Measurements from ENCODE around the gene DNAJB12. TPM values are rescaled to one million over a fixed set of nuclear protein-coding genes. Genes with fewer than 3 reads are reported as not detected.

DNAJB12 gene
- total RNA-seq, 1 experiment from 2014 or later: 68.1 TPM

- intact Hi-C loops (cut with micrococcal nuclease): loop anchor here (1.0 to 2.0 kb wide), 4 partner anchors 204 to 697 kb away; partner anchors contain the start of gene MCU
Measured at GRCh38 chr10:72364239-72364777, 9.6 kb upstream of the DNAJB12 start.

GRCh38 chr10:72356987-72357386, 2.3 kb upstream of the DNAJB12 start:
- TF ChIP-seq CTCF (IDR thresholded peaks at IDR 0.05; ENCODE audit: unreplicated experiment): no peak
- no peaks in the 10 kb centered on the region for H3K36me3 Mint-ChIP-seq (ENCODE audit: insufficient read depth, unreplicated experiment)
- intact Hi-C loops (cut with micrococcal nuclease): no loop called here
- H3K9me3 Mint-ChIP-seq (ENCODE audit: unreplicated experiment): no peaks in the 10 kb centered on the region
- no peak overlapping the region for H3K4me3 Mint-ChIP-seq (ENCODE audit: unreplicated experiment)
- H3K27ac Mint-ChIP-seq (ENCODE audit: low read depth, unreplicated experiment): no peak overlapping the region
- peaks cover 22% of the 10 kb centered on the region for H3K4me1 Mint-ChIP-seq (ENCODE audit: insufficient read depth, unreplicated experiment)
- POLR2A ChIA-PET: no interaction called here
- no TSS peak for BruUV-seq (replicated peaks)
- CTCF ChIA-PET: interaction anchor here (0.7 kb wide), 1 partner anchor 64 kb away, joined by 4 read pairs; no protein-coding TSS in a partner anchor
- DNase-seq (ENCODE audit: unreplicated experiment): no peak
- no peaks in the 10 kb centered on the region for H3K27me3 Mint-ChIP-seq (ENCODE audit: insufficient read depth, unreplicated experiment)

More at GRCh38 chr10:72364239-72364777, 9.6 kb upstream of the DNAJB12 start:
- peak; percentile 94 for DNase-seq (ENCODE audit: unreplicated experiment)
- ChIA-PET POLR2A (interaction anchor here (0.6 to 3.3 kb wide), 8 partner anchors 10 to 697 kb away, joined by 3 to 20 read pairs (median 4); partner anchors contain the start of genes DNAJB12 and MCU), CTCF (interaction anchor here (0.5 to 6.8 kb wide), 30 partner anchors 9 to 738 kb away, joined by 3 to 77 read pairs (median 3); partner anchors contain the start of genes DNAJB12 and MCU)
- BruUV-seq (replicated peaks): no TSS peak
- H3K27me3 Mint-ChIP-seq (ENCODE audit: insufficient read depth, unreplicated experiment): no peaks in the 10 kb centered on the region
- peak overlapping the region; percentile 45 for H3K4me3 Mint-ChIP-seq (ENCODE audit: unreplicated experiment)
- H3K9me3 Mint-ChIP-seq (ENCODE audit: unreplicated experiment): no peaks in the 10 kb centered on the region
- H3K4me1 Mint-ChIP-seq (ENCODE audit: insufficient read depth, unreplicated experiment): peaks cover 7% of the 10 kb centered on the region
- TF ChIP-seq CTCF (IDR thresholded peaks at IDR 0.05; ENCODE audit: unreplicated experiment): peak; percentile 91
- H3K36me3 Mint-ChIP-seq (ENCODE audit: insufficient read depth, unreplicated experiment): peaks cover 36% of the 10 kb centered on the region
- H3K27ac Mint-ChIP-seq (ENCODE audit: low read depth, unreplicated experiment): no peak overlapping the region

- ChIA-PET CTCF (interaction anchor here (0.6 kb wide), 2 partner anchors 385 to 520 kb away, joined by 3 to 6 read pairs; no protein-coding TSS in a partner anchor), POLR2A (no interaction called here)
- no peaks in the 10 kb centered on the region for H3K36me3 Mint-ChIP-seq (ENCODE audit: insufficient read depth, unreplicated experiment)
- H3K4me1 Mint-ChIP-seq (ENCODE audit: insufficient read depth, unreplicated experiment): peaks cover 31% of the 10 kb centered on the region
- no peaks in the 10 kb centered on the region for H3K9me3 Mint-ChIP-seq (ENCODE audit: unreplicated experiment)
- no TSS peak for BruUV-seq (replicated peaks)
- no peaks in the 10 kb centered on the region for H3K27me3 Mint-ChIP-seq (ENCODE audit: insufficient read depth, unreplicated experiment)
- no peak for TF ChIP-seq CTCF (IDR thresholded peaks at IDR 0.05; ENCODE audit: unreplicated experiment)
- no peak for DNase-seq (ENCODE audit: unreplicated experiment)
- H3K4me3 Mint-ChIP-seq (ENCODE audit: unreplicated experiment): no peak overlapping the region
- H3K27ac Mint-ChIP-seq (ENCODE audit: low read depth, unreplicated experiment): no peak overlapping the region
- intact Hi-C loops (cut with micrococcal nuclease): no loop called here
Measured at GRCh38 chr10:72356115-72356514, 1.4 kb upstream of the DNAJB12 start.

GRCh38 chr10:72355214-72355555, 466 bp upstream of the DNAJB12 start:
- ChIA-PET POLR2A (interaction anchor here (0.6 to 2.8 kb wide), 11 partner anchors 8 to 1027 kb away, joined by 3 to 20 read pairs (median 3); partner anchors contain the start of gene P4HA1), CTCF (interaction anchor here (0.5 to 1.4 kb wide), 2 partner anchors 9 to 355 kb away, joined by 3 to 7 read pairs; no protein-coding TSS in a partner anchor)
- BruUV-seq (replicated peaks): TSS peak; percentile 70
- Mint-ChIP-seq H3K36me3 (ENCODE audit: insufficient read depth, unreplicated experiment) (peaks cover 9% of the 10 kb centered on the region), H3K4me1 (ENCODE audit: insufficient read depth, unreplicated experiment) (peaks cover 32% of the 10 kb centered on the region), H3K27ac (ENCODE audit: low read depth, unreplicated experiment) (peak overlapping the region; percentile 86), H3K27me3 (ENCODE audit: insufficient read depth, unreplicated experiment) (no peaks in the 10 kb centered on the region), H3K4me3 (ENCODE audit: unreplicated experiment) (peak overlapping the region; percentile 80), H3K9me3 (ENCODE audit: unreplicated experiment) (no peaks in the 10 kb centered on the region)
- DNase-seq (ENCODE audit: unreplicated experiment): no peak
- no peak for TF ChIP-seq CTCF (IDR thresholded peaks at IDR 0.05; ENCODE audit: unreplicated experiment)
- intact Hi-C loops (cut with micrococcal nuclease): no loop called here

All from MCF 10A (cell line).